ENCODE data around the gene NAPEPLD. TPM values are rescaled to one million over a fixed set of nuclear protein-coding genes. Genes with fewer than 3 reads are reported as not detected.
"Not testable (repeated sequence)": the region's sequence is repeated elsewhere in the genome, so short reads cannot be mapped to it uniquely, and the experiment has no call there.

The NAPEPLD gene
- total RNA-seq, 1 donor from 2014 or later, result 11.7 TPM

DNA sequence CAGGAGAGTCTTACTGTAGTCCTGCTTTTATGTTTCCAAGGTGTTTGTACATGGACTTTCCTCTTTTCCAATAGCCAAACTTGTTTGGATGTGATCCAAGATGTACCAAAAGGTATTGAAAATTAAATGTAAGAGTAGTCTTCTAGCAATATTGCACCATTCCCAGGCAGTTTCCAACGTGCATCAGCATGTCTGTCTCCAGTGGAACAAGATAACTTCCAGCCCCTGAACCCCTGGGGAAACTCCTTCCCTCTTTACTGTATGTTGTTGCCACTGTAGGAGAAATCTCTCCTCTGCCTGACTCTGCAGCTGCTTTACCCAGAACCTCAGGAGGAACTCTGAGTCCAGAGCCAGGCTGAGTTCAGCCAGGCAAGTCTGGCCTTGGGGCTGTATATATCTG, 55.5 kb downstream of the NAPEPLD start:
- intact Hi-C loops (cut with micrococcal nuclease), result no loop called here
- Histone ChIP-seq H3K4me1 (no peaks in the 10 kb centered on the region), H3K27me3 (ENCODE audit: low read depth) (no peaks in the 10 kb centered on the region), H3K36me3 (peaks cover 59% of the 10 kb centered on the region), H3K27ac (replicated peaks) (no peak overlapping the region), H3K4me3 (no peak overlapping the region), H3K9me3 (replicated peaks) (no peaks in the 10 kb centered on the region)
- no peak for DNase-seq
- TF ChIP-seq, protein P1, sequence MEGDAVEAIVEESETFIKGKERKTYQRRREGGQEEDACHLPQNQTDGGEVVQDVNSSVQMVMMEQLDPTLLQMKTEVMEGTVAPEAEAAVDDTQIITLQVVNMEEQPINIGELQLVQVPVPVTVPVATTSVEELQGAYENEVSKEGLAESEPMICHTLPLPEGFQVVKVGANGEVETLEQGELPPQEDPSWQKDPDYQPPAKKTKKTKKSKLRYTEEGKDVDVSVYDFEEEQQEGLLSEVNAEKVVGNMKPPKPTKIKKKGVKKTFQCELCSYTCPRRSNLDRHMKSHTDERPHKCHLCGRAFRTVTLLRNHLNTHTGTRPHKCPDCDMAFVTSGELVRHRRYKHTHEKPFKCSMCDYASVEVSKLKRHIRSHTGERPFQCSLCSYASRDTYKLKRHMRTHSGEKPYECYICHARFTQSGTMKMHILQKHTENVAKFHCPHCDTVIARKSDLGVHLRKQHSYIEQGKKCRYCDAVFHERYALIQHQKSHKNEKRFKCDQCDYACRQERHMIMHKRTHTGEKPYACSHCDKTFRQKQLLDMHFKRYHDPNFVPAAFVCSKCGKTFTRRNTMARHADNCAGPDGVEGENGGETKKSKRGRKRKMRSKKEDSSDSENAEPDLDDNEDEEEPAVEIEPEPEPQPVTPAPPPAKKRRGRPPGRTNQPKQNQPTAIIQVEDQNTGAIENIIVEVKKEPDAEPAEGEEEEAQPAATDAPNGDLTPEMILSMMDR (IDR thresholded peaks at IDR 0.05; ENCODE audit: borderline replicate concordance), result no peak

DNA sequence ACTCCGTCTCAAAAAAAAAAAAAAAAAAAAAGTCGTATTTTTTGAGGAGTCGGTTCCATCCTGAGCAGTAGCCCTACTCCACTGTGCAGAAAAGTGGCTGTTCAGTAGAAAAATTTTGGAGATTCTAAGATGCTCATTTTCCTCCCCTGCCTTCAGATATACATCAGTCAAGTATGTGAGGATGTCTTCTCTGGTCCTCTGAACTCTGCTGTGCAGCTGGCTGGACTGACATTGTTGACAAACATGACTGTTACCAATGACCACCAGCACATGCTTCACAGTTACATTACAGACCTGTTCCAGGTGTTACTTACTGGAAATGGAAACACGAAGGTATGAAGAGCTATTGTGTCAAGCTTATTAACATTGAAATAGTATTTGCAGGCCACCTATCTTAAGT, 56.6 kb downstream of the NAPEPLD start:
- H3K27ac ChIP-seq (replicated peaks); H3K9me3 ChIP-seq (replicated peaks); H3K4me1 ChIP-seq; H3K27me3 ChIP-seq (ENCODE audit: low read depth); H3K4me3 ChIP-seq; DNase-seq; intact Hi-C loops (cut with micrococcal nuclease): not testable (repeated sequence)
- H3K36me3 ChIP-seq, result peaks cover 61% of the 10 kb centered on the region

DNA sequence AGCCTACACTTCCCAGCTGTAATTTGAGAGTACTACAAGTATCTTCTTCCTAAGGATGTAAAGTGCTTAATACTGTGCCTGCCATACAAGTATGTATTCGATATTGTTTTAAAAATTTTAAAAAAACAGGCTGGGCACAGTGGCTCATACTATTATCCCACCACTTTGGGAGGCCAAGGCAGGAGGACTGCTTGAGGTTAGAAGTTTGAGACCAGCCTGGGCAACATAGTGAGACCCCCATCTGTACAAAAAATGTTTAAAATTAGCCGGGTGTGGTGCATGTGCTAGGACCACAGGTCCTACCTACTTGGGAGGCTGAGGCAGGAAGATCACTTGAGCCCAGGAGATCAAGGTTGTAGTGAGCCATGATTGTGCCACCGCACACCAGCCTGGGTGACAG, 65.7 kb downstream of the NAPEPLD start:
- intact Hi-C loops (cut with micrococcal nuclease), result no loop called here
- Histone ChIP-seq H3K4me1 (no peaks in the 10 kb centered on the region), H3K9me3 (replicated peaks) (no peaks in the 10 kb centered on the region), H3K27me3 (ENCODE audit: low read depth) (no peaks in the 10 kb centered on the region), H3K36me3 (peaks cover 47% of the 10 kb centered on the region), H3K4me3 (no peak overlapping the region), H3K27ac (replicated peaks) (no peak overlapping the region)
- DNase-seq, result no peak
- TF ChIP-seq, protein P1 (IDR thresholded peaks at IDR 0.05; ENCODE audit: borderline replicate concordance), result no peak

DNA sequence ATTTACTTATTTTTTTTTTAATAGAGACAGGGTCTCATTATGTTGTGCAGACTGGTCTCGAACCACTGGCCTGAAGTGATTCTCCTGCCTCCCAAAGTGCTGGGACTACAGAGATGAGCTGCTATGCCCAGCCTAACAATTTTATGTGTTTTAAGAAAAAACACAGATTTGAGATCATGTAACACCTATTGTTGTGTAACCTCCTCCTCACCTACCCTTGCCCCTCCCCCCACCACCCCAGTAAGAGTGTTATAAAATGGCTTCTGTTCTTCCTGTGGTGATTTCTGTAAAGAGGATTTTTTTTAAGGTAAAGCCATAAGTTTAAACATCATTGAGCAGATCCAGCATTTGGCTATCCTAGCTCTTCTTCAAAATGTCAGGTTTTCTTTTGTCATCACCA, 66.4 kb downstream of the NAPEPLD start:
- TF ChIP-seq, protein P1 (IDR thresholded peaks at IDR 0.05; ENCODE audit: borderline replicate concordance), result no peak
- Histone ChIP-seq H3K36me3 (peaks cover 45% of the 10 kb centered on the region), H3K9me3 (replicated peaks) (no peaks in the 10 kb centered on the region), H3K4me3 (no peak overlapping the region), H3K4me1 (no peaks in the 10 kb centered on the region), H3K27me3 (ENCODE audit: low read depth) (no peaks in the 10 kb centered on the region), H3K27ac (replicated peaks) (no peak overlapping the region)
- intact Hi-C loops (cut with micrococcal nuclease), result no loop called here
- no peak for DNase-seq

DNA sequence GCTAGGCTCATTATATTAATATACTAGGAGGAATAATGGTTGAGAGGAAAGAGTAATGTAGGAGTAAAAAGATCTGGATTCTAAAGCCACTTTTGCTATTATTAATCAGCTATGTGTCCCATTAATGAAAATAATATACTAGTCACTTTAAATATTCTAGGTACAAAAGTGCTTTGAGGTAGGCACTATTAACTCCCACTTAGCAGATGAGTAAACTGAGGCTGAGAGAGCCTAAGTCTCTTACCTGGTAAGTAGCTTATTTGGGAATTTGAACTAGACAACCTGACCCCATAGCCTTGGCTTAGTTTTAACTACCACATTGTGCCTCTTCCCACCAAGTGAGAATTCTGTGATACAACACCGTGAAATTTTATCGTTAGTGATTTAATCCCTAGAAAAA, 68.0 kb downstream of the NAPEPLD start:
- TF ChIP-seq, protein P1 (IDR thresholded peaks at IDR 0.05; ENCODE audit: borderline replicate concordance), result no peak
- Histone ChIP-seq H3K4me1 (peaks cover 10% of the 10 kb centered on the region), H3K36me3 (peaks cover 32% of the 10 kb centered on the region), H3K4me3 (no peak overlapping the region), H3K27me3 (ENCODE audit: low read depth) (no peaks in the 10 kb centered on the region), H3K27ac (replicated peaks) (no peak overlapping the region), H3K9me3 (replicated peaks) (no peaks in the 10 kb centered on the region)
- no peak for DNase-seq
- intact Hi-C loops (cut with micrococcal nuclease), result no loop called here

DNA sequence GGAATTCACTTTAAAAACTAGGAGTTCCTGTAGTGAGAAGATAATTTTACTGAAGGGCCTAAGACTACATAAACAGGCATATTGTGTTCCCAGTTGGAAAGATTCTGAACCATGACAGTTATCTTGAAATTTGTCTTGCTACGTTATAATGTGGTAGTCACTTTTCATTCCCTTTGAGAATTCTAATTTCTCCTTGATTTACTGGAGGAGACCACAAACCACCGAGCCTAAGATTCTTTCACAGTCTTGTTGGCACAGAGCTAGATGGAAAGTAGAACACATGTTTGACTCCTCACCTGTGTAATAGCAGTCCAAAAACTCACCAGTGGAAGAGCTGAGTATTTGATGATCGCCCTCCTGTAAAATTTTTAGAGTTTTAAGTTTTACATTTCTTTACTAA, 69.1 kb downstream of the NAPEPLD start:
- Histone ChIP-seq H3K36me3 (peaks cover 22% of the 10 kb centered on the region), H3K4me3 (no peak overlapping the region), H3K9me3 (replicated peaks) (no peaks in the 10 kb centered on the region), H3K4me1 (peaks cover 18% of the 10 kb centered on the region), H3K27ac (replicated peaks) (no peak overlapping the region), H3K27me3 (ENCODE audit: low read depth) (no peaks in the 10 kb centered on the region)
- intact Hi-C loops (cut with micrococcal nuclease), result no loop called here
- TF ChIP-seq, protein P1 (IDR thresholded peaks at IDR 0.05; ENCODE audit: borderline replicate concordance), result no peak
- DNase-seq, result no peak

DNA sequence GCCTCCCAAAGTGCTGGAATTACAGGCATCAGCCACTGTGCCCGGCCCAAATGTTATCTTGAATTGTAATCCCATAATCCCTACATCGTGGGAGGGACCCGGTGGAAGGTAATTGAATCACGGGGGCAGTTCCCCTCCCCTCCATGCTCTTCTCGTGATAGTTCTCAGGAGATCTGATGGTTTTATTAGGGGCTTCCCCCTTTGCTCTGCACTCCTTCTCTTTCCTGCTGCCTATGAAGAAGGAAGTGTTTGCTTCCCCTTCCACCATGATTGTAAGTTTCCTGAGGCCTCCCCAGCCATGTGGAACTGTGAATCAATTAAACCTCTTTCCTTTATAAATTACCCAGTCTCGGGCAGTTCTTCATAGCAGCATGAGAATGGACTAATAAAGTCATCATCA, 70.7 kb downstream of the NAPEPLD start:
- H3K27ac ChIP-seq (replicated peaks); intact Hi-C loops (cut with micrococcal nuclease); H3K9me3 ChIP-seq (replicated peaks); H3K4me3 ChIP-seq; DNase-seq; H3K36me3 ChIP-seq; H3K27me3 ChIP-seq (ENCODE audit: low read depth): not testable (repeated sequence)
- peaks cover 32% of the 10 kb centered on the region for H3K4me1 ChIP-seq

Measured in left ventricle myocardium inferior (tissue), 1 donor.